Stimulated activated CD4-positive, alpha-beta T cell treated with anti-CD3 and anti-CD28 coated beads, Interleukin-2, amount 100 ng/mL, for 24 hours (primary cell): ENCODE data around the gene UBE2K.
"Not testable (repeated sequence)": the region's sequence is repeated elsewhere in the genome, so short reads cannot be mapped to it uniquely, and the experiment has no call there.

Experiments used
- DNase-seq, 2 donors: peaks; one replicate each; pipeline ENCODE4 v3.0.0-alpha.2; 2020

UBE2K gene

GRCh38 chr4:39698424-39699009, 581 bp downstream of the UBE2K start:
- DNase-seq = peak; percentile 55 to 63

GRCh38 chr4:39699687-39700409, 1.9 kb downstream of the UBE2K start:
- DNase-seq = no peak

- no peak for DNase-seq
These were observed 2.6 kb downstream of the UBE2K start for GRCh38 chr4:39700554-39700953.

DNA sequence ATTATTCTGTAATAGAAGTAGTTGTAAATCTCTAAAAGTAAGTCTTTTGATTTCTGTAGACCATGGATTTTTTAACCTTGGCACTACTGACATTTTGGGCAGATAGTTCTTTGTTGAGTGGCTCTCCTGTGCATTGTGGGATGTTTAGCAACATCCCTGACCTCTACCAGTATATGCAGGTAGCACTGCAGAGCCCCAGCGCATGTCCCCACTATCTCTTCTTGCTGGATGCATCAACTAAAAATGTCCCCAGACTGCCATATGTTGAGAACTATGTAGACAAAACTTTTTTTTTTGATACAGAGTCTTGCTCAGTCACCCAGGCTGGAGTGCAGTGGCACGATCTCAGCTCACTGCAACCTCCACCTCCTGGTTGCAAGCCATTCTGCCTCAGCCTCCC, 4.8 kb downstream of the UBE2K start:
- DNase-seq = no peak

DNA sequence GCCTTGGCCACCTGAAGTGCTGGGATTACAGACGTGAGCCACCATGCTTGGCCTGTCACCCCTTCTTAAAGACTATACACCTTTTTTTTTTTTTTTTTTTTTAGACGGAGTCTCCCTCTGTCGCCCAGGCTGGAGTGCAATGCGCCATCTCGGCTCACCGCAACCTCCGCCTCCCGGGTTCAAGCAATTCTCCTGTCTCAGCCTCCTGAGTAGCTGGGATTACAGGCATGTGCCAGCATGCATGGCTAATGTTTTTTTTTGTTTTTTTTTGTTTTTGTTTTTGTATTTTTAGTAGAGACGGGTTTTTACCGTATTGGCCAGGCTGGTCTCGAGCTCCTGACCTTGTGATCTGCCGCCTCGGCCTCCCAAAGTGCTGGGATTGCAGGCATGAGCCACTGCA, 6.9 kb downstream of the UBE2K start:
- DNase-seq = not testable (repeated sequence)

DNA sequence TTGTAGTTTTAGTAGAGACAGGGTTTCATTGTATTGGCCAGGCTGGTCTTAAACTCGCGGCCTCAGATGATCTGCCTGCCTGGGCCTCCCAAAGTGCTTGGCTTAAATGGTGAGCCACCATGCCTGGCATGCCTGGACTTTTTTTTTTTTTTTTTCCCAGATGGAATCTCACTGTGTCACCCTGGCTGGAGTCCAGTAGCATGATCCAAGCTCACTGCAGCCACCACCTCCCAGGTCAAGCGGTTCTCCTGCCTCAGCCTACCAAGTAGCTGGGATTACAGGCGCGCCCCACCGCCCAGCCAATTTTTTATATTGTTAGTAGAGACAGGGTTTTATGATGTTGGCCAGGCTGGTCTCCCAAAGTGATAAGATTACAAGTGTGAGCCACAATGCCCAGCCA, 8.4 kb downstream of the UBE2K start:
- no peak for DNase-seq

GRCh38 chr4:39706741-39707511, 9.0 kb downstream of the UBE2K start:
- no peak for DNase-seq

GRCh38 chr4:39710098-39710896, 12.4 kb downstream of the UBE2K start:
- DNase-seq = no peak

GRCh38 chr4:39712819-39713607, 15.1 kb downstream of the UBE2K start:
- no peak for DNase-seq

DNA sequence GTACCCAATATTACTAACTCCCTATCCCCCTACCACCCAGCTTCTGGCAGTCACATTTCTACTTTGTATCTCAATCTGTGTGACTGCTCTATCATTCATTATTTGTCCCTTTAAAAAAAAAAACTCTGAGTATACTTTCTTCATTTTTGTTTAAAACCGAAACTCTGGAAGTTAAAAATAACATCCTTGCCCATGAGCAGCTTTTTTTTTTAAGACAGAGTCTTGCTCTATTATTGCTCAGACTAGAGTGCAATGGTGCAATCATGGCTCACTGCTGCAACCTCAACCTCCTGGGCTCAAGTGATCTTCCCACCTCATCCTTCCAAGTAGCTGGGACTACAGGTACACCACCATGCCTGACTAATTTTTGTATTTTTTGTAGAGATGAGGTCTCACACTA, 15.8 kb downstream of the UBE2K start:
- no peak for DNase-seq

DNA sequence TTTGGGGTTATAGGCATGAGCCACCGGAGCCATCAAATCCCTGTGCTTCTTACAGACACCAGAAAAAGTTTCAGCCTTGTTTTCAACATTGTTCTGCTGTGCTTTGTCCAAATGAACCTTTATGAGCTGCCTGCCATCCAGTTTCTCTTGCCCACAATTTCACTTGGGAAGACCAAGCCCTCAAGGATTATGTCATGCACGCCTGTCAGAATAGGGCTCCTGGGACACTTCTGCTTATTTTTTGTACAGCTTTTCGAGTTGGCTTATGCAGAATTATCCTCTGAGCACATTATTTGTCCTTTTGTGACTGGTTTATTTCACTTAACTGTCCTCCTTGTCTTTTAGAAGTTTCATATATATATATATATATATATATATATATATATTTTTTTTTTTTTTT, 16.2 kb downstream of the UBE2K start:
- DNase-seq = no peak

GRCh38 chr4:39715788-39716187, 17.9 kb downstream of the UBE2K start:
- no peak for DNase-seq

GRCh38 chr4:39716356-39716755, 18.4 kb downstream of the UBE2K start:
- no peak for DNase-seq

DNA sequence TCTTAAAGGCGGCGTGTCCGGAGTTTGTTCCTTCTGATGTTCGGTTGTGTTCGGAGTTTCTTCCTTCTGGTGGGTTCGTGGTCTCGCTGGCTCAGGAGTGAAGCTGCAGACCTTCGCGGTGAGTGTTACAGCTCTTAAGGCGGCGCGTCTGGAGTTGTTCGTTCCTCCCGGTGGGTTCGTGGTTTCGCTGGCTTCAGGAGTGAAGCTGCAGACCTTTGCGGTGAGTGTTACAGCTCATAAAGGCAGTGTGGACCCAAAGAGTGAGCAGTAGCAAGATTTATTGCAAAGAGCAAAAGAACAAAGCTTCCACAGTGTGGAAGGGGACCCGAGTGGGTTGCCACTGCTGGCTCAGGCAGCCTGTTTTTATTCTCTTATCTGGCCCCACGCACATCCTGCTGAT, 19.8 kb downstream of the UBE2K start:
- DNase-seq = not testable (repeated sequence)

GRCh38 chr4:39718366-39719323, 20.7 kb downstream of the UBE2K start:
- no peak for DNase-seq

GRCh38 chr4:39719804-39720580, 22.1 kb downstream of the UBE2K start:
- DNase-seq = no peak

DNA sequence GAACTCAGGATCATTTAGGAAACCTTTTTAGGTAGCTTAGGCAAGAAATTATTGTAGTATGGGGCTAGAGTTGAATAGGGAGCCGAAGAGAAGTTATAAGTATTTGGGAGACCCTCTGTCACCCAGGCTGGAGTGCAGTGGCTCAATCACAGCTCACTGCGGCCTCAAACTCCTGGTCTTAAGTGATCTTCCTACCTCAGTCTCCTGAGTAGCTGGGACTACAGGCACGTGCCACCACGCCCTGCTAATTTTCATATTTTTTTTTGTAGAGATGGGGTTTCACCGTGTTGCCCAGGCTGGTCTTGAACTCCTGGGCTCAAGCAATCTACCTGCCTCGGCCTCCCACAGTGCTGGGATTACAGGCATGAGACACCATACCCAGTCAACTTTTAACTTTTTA, 23.3 kb downstream of the UBE2K start:
- DNase-seq = not testable (repeated sequence)

DNA sequence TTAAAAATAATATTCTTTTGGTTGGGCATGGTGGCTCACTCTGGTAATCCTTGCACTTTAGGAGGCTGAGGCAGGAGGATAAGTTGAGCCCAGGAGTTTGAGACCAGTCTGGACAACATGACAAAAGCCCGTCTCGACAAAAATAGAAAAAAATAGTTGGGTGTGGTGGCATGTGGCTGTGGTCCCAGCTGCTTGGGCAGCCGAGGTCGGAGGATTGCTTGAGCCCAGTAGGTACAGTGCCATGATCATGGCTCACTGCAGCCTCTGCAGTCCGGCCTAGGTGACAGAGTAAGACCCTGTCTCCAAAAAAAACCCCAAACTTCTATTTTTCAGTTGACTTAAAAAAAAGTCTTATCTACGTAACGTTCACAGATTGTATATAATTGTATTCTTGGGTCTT, 23.9 kb downstream of the UBE2K start:
- no peak for DNase-seq

- DNase-seq = no peak
These were observed 31.6 kb downstream of the UBE2K start for GRCh38 chr4:39729557-39729956.

DNA sequence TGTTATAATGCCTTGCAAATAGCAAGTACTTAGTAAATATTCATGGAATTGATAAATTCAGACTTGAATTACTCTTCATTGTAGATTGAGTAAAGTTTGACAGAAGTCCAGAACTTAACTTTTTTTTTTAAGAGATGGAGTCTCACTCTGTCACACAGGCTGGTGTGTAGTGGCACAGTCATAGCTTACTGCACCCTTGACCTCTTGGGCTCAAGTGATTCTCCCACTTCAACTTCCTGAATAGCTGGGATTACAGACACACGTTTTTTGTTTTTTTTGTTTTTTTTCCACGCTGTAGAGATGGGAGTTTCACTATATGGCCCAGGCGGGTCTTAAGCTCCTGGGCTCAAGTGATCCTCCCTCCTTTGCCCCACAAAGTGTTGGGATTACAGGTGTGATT, 32.1 kb downstream of the UBE2K start:
- no peak for DNase-seq
